ENCODE results near the gene RAPGEF6.

GRCh38 chr5:131622633-131623032 lies 12.4 kb downstream of the RAPGEF6 start:
- TF ChIP-seq CTCF (IDR thresholded peaks at IDR 0.05) (no peak), POLR2A (IDR thresholded peaks at IDR 0.05) (no peak)
